Kidney tubule cell (primary cell): ENCODE results near the gene MND1.

Experiments used
- DNase-seq: peaks from one replicate; pipeline ENCODE4 v3.0.0-alpha.2; 2018; ENCODE audit warnings: low spot score

The MND1 gene

DNA sequence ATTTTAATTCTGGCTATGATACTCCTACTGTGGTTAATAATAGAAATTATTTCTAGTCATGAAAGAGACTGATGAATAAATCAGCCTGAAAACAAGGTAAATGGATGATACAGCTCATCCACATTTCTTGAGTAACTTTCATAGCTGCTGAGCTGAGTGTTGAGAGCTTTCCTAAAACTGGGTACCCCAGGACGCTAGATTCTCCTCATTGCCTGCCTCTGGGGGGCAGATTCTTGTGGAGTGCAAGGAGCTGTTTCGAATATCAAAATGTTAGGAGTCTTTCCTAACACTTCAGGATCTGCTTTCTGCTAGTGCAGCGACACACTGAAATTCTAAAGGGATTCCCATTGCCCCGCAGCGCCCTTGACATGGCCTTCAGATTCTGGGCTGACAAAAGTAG, 2.1 kb downstream of the MND1 start:
- no peak for DNase-seq

DNA sequence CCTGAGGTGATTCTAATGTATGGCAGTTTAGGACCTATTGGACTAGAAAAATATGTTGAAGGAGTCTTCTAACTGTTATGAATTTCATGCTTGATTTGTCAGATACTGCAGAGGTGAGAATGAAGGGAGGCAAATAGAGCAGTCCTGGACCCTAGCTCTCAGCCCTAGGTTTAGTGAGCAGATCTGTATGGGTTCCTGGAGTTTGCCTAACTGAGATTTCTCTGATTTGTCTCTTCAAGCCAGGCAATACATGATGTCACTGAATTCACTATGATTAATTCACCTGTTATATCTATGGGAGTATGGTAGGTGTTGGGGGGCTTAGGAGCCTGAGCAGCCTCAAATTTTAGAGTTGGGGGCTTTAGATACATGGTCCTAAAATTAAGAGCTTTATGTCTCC, 2.6 kb downstream of the MND1 start:
- DNase-seq, result no peak

DNA sequence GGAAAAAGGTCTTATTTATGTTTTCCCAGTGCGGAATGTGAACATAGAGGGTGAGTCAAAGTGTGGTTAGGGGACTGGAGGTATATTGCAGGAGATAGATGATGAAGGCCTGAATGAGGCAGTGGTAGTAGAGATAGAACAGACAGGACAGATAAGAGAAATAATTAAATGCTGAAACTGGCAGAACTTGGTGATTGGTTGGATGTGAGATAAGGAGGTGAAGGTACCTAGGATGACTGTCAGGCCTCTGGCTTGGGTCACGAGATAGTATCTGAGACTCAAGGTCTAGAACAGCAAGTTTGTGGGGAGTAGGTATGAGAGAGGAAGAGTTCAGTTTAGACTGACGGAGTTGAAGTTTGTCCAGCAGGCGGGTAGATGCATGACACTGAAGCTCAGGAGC, 3.5 kb downstream of the MND1 start:
- peak; percentile 9 for DNase-seq

DNA sequence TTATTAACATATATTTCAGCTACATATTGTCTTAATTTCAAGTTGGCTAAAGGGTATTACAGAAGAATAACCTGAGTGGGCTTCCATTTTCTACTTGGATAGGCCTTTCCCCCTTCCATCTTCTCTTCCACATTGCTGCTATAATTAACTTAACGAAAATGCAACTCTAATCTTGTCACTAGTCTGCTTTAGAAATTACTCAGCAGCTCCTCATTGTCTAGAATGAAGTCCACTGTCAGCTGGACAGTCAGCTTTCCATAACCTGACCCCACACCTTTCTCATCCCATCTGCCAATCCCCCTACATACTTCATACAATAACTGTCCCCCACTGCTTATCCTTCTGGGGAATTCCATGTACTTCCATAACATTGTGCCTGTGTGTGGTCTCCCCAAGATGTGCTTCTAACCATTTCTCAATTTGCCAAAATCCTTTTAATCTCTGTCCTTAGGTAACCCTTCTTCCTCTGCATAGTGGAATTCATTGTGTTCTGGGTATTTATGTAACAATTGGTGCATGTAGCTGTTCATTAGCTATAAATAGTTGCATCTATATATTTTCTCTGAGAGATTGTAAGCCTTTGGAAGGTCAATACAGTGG, 4.8 kb downstream of the MND1 start:
- no peak for DNase-seq

DNA sequence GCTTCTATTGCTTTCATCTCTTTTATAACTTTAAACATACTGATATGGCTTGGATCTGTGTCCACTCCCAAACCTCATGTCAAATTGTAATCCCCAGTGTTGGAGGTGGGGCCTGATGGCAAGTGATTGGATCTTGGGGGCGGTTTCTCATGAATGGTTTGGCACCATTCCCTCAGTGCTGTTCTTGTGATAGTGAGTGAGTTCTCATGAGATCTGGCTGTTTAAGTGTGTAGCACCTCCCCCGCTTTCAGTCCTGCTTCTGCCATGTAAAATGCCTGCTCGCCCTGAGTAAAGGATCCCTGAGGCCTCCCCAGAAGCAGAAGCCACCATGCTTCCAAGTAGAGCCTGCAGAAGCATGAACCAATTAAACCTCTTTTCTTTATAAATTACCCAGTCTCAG, 17.7 kb downstream of the MND1 start:
- peak; percentile 53 for DNase-seq

DNA sequence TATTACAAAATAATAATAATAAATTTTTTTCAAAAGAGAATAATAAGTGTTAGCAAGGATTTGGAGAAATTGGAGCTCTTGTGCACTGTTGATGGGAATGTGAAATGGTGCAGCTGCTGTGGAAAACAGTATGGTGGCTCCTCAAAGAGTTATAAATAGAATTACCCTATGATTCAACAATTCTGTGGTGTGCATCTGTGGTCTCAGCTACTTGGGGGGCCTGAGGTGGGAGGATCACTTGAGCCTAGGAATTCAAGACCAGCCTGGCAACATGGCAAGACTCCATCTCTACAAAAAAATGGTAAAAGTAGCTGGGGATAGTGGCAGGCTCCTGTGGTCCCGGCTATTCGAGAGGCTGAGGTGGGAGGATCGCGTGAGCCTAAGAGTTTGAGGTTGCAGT, 19.6 kb downstream of the MND1 start:
- no peak for DNase-seq

DNA sequence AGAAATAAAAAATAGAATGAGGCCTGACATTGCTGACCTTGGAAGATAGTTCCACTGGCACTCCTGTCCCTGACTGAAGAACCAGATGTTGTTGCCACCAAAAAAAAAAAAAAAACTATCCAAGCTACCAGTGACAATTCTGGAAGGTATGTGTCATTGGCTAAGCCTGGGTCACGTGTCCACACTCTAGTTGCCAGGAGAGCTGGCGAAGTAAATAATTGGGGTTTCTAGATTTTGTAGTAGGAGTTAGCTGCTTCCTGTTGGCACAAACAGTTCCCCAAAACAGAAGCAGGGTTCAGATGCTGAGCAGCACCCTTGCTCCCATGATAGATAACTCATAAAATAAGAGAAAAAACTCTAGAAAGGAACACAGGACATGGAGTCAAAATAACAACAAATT, 20.5 kb downstream of the MND1 start:
- no peak for DNase-seq

DNA sequence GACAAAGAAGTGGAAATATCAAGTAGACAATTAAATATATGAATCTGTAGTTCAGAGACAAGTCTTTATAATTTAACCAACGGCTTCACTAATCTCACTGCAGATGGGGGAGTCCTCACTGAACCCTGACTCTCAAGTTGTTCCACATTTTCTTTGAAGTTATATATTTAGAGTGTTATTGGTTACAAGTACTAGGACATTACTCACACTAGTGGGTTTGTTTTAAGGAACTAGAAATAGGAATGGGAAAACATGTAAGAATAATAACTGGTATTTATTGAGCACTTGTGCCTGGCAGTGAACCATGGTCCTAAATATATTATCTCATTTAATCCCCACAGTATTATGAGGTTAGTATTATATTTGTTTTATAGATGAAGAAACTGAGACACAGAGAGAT, 22.0 kb downstream of the MND1 start:
- DNase-seq, result no peak

DNA sequence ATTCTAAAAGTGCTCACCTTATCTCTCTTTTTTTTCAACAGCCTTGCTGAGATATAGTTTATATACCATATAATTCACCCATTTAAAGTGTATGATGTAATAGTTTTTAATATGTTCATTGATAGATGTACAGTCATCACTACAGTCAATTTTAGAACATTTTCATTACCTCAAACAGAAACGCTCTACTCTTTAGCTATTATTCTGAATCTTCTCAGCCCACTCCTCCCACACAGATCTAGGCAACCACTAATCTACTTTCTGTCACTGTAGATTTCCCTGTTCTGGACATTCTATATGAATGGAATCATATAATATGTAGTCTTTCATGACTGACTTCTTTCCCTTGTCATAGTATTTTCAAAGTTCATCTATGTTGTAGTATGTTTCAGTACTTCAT, 22.6 kb downstream of the MND1 start:
- no peak for DNase-seq

DNA sequence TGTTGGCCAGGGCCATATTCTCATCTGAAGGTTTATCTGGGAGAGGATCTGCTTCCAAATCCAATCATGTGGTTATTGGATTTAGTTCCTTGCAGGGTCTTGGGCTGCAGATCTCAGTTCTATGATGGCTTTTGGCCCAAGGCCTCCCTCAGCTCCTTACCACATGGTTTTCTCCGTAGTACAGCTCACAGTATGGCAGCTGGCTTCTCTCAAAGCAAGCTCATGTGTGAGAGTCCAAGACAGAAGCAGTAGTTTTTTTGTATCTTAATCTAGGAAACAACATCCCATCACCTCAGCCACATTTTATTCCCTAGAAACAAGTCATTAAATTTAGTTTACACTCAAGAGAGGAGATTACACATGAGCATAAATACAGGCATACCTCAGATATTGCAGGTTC, 24.5 kb downstream of the MND1 start:
- DNase-seq, result no peak

DNA sequence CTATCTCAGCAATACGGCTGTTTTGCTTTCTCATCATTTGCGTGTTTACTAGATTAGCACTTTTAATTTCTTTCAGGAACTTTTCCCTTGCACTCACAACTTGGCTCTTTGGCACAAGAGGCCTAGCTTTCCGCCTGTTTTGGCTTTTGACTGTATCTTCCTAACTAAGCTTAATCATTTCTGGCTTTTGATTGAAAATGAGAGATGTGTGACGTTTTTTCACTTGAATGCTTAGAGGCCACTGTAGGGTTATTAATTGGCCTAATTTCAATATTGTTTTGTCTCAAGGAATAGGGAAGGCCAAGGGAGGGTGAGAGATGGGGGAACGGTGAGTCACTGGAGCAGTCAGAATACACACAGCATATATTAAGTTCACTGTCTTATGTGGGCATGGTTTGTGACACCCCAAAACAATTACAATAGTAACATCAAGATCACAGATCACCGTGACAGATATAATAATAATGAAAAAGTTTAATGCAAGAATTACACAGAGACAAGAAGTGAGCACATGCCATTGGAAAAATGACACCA, 27.3 kb downstream of the MND1 start:
- no peak for DNase-seq

DNA sequence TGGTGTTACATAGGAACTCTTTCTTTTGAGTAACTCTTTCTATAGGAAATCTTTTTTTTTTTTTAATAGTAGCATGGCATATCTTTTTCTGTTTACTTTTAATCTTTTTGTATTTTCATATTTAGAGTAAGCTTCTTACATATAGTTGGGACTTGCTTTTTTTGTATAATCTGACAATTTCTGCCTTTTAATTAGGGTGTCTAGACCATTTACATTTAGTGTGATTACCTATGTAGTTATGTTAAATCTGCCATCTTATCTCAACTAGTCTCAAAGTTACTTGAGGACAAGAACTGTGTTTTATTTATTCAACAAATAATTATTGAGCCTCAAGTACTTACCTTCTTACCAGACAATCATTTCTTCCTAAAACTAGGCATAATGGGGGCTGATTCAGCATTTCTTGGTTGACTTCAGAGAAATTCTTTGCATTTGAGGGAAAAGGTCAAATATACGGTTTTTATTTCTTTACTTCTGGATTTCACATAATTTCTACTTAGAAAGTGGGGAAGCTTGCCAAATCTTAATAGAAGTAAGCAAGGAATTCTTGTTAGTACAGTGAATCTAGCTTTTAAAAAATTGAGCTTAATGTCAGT, 28.6 kb downstream of the MND1 start:
- no peak for DNase-seq

DNA sequence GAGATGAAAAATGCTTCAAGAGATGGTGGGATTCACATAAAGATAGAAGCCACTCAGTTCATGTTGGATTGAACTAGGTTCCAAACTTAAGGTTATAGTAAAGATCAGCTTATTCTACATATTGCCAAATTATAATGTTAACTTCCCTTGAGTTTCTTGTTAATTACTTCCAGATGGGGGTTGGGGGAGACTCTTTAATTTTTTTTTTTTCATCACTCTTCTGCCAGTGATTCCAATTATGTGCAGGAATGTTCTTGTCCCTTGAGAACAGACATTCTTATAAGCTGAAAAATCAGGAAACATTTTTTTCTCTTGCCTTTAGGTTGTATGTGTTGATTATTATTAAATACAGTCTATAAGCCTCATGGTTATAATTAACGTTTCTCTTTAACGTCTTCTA, 30.0 kb downstream of the MND1 start:
- DNase-seq, result no peak

DNA sequence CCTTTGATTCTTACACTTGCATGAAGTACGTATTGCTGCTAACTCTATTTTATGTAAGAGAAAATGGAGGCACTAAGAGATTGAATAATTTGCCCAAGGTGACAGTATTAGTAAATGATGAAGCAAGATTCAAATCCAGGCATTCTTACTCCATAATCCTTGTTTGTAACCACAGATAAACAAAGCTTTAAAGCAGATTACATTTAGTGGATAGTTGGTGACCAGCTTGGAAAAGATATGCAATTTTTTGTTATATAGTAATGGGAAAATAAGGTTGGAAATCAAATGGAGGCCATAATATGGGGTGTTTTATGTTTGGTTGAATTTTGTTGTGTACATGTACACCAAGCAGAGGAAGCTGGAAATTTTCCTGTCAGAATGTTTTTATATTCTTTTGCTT, 30.8 kb downstream of the MND1 start:
- DNase-seq, result no peak

DNA sequence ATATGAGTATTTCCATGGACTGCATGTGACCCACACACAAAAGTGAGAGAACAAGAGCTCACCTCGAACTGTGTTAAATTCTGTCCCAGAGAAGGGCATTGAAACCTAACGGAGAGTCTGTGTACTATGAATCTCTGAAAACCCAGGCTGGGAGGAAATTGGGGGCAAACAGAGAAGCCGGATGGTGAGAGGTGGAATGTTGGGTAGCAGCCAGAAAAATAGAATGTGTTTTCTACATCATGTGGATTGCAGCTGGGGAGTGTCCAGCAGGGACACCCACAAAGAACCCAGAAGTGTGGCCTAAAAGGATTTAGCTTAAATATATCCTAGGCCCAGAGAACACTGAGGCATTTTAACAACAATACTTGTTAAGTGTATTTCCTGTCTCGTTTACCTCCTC, 38.6 kb downstream of the MND1 start:
- DNase-seq, result no peak

DNA sequence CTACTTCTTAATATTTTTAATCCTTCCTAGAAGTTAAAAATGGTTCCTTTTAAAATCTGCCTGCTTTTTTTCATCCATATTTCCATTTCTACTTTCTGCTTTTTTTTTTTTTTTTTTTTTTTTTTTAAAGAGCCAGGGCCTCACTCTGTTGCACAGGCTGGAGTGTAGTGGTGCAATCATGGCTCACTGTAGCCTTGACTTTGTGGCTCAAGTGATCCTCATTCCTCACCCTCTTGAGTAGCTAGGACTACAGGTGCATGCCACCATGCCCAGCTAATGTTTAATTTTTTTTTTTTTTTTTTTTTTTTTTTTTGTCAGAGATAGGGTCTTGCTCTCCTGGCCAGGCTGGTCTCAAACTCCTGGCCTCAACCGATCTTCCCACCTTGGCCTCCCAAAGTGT, 39.7 kb downstream of the MND1 start:
- no peak for DNase-seq

DNA sequence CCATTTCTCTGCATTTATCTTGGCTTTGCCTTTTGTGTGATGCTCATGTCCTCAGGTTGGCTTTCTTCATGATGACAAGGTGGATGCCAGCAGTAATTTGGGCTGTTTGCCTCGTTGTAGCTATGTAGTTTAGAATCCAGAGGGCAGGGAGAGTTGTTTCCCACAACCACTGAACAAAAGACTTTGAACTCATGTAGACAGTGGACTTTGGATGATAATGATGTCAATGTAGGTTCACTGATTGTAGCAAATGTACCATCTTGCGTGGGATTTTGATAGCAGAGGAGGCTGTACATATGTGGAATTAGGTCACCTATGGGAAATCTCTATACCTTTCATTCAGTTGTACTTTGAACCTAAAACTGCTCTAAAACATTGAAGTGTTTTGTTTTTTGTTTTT, 41.3 kb downstream of the MND1 start:
- DNase-seq, result no peak

DNA sequence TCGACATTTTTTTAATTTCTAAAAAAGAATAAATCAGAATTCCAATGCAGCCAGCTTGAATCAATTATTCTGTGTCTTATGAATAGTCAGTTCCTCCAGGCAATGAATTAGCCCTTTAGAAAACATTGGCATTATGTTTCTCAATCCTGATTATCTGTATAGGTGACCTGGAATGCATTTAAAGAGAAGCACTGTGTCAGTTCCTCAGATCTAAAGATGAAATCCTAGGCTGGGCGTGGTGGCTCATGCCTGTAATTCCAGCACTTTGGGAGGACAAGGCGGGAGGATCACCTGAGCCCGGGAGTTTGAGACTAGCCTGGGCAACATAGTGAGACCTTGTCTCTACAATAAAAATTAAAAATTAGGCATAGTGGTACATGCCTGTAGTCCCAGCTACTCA, 43.5 kb downstream of the MND1 start:
- DNase-seq, result no peak

DNA sequence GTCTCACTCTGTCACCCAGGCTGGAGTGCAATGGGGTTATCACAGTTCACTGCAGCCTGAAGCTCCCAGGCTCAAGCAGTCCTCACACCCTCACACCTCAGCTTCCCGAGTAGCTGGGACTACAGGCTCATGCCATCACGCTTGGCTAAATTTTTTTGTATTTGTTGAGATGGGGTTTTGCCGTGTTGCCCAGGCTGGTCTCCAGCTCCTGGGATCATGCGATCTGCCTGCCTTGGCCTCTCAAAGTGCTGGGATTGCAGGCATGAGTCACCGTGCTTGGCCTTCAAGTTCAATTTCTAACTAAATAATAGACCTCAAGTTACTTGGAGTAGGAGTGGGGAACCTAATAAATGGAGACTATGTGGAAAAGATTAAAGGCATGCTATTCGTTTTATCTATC, 48.9 kb downstream of the MND1 start:
- peak; percentile 81 for DNase-seq

DNA sequence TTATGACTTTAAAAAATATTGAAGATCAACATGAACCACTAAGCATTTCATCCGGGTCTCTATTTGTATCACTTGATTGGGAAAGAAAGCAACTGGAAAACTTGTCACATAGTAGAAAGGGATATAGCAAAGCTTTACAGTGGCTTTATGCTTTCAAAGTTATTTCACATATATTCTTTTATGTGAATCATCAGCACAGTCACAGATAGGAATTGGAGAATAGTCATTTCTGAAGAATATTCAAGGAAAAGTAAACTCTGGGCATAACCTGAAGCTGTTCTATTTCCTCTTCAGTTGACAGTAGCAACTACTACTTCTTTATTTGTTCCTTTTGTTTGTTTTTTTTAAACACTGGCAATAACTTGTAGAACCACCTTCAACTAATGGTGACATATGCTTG, 50.5 kb downstream of the MND1 start:
- DNase-seq, result no peak

DNA sequence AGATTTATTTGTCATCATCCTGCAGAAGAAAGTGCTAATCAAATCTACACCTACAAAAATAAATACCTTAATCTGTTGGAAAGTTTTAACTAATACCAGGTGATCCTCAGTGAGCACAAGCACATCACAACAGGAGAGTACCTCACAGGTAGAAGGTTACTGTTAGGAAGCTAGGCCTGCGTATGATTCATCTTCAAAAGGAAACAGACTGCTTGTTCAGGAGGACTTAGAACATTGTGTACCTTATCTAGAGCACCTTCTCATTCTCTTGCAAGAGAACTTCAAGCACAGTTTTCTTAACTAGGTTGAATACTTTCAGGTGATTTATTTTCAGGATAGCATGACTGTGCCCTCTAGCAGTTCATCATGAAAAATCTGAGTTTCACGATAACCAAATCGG, 54.2 kb downstream of the MND1 start:
- no peak for DNase-seq

DNA sequence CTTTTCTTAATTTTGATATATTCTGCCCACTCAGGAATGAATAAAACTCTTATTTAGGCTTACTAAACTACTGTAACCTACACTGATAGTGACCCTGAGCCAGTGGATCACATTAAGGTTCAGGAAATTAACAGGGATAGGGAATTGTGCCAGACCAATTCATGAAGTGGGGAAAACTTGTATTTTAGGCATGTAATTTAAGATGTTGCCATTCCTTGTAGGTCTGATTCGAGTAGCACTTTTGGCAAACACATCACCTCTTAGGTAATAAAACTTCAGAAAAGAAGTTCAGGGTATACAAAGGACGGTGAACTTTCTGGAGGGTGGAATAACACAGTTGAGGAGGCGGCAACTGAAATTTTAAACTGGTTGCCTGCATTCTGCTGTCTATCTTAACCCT, 54.9 kb downstream of the MND1 start:
- no peak for DNase-seq

DNA sequence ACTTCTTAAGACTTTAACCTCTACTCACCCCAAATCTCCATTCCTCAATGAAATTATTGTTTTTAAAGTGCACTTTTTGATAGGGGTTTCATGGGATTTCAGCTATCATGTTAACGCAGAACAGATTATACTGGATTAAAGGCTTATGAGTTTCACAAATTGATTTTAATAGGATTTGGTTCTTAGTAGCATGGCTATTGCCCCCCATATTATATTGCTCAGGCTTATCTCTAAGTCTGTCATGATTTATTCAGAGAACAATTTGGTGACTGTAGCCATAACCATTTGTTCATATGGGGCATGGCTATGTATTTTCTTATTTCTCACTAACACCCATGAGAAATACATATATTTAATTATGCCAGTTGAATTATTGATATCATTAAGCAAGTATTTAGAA, 57.0 kb downstream of the MND1 start:
- DNase-seq, result no peak

DNA sequence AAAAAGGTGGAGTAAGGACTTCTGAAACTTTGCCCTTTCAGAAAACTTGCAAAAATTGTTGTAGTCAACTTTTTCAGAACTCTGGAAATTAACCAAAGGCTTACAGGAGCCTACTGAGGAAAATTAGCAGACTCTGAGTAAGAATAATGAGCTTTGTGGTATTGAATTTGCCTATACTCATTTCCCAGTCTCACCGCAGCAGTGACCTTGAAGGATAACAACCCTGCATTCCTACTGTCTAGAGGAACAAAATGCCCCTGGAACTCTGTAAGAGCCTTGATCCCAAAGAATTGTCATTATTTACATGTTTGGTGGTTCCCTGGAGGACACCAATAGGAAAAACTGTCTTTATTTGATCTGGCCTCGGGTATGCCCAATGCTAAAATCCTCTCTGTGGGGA, 57.9 kb downstream of the MND1 start:
- no peak for DNase-seq
